Fibroblast of lung (primary cell): ENCODE measurements around the gene KPNA6. TPM values are rescaled to one million over a fixed set of nuclear protein-coding genes. Genes with fewer than 3 reads are reported as not detected.

Experiments
- DNase-seq, 2 donors: peaks; one replicate each; pipeline versions ENCODE4 v3.0.0 to v3.0.0-alpha.2; 2010; ENCODE audit warnings: low read depth in 2 of 2
- H2AFZ ChIP-seq: 2 replicates; pipeline ENCODE4 v1.5.1; 2012; ENCODE audit warnings: low read length, control low read depth, inconsistent platforms
- H3K27ac ChIP-seq: 2 replicates; pipeline ENCODE4 v1.5.1; 2011; ENCODE audit warnings: low read length, control low read depth; ENCODE audit not compliant: insufficient read depth
- H3K27me3 ChIP-seq: 2 replicates; pipeline ENCODE4 v1.5.1; 2011; ENCODE audit warnings: mild to moderate bottlenecking, low read length; ENCODE audit not compliant: control insufficient read depth, insufficient read depth
- H3K36me3 ChIP-seq: 2 replicates; pipeline ENCODE4 v1.5.1; 2011; ENCODE audit warnings: low read length; ENCODE audit not compliant: control insufficient read depth, insufficient read depth
- H3K4me1 ChIP-seq: 2 replicates; pipeline ENCODE4 v1.5.1; 2011; ENCODE audit warnings: low read length; ENCODE audit not compliant: control insufficient read depth, insufficient read depth; ENCODE audit errors: extremely low read depth
- H3K4me2 ChIP-seq: 2 replicates; pipeline ENCODE4 v1.5.1; 2011; ENCODE audit warnings: low read length, control low read depth; ENCODE audit not compliant: insufficient read depth; ENCODE audit errors: extremely low read depth
- H3K4me3 ChIP-seq, 4 experiments: fragments of 200-600 bp in 1 of 4; sonication (generic) in 1 of 4; replicated peaks in 1 of 4; 2 replicates each; pipeline ENCODE4 v1.5.1; 2011 to 2016; ENCODE audit warnings: low read length in 4 of 4, low read depth in 3 of 4, mild to moderate bottlenecking in 3 of 4, control low read depth in 2 of 4, inconsistent platforms in 1 of 4, mixed read lengths in 1 of 4; ENCODE audit not compliant: insufficient read depth in 1 of 4; ENCODE audit errors: control extremely low read depth in 1 of 4
- H3K79me2 ChIP-seq: 2 replicates; pipeline ENCODE4 v1.5.1; 2012; ENCODE audit warnings: mild to moderate bottlenecking, low read length, inconsistent platforms; ENCODE audit not compliant: control insufficient read depth, insufficient read depth
- H3K9ac ChIP-seq: 2 replicates; pipeline ENCODE4 v1.5.1; 2011; ENCODE audit warnings: mild to moderate bottlenecking, low read length, control low read depth; ENCODE audit not compliant: insufficient read depth
- H3K9me3 ChIP-seq: 2 replicates; pipeline ENCODE4 v1.5.1; 2012; ENCODE audit warnings: low read depth, low read length; ENCODE audit not compliant: control insufficient read depth, insufficient read depth
- H4K20me1 ChIP-seq: 2 replicates; pipeline ENCODE4 v1.5.1; 2011; ENCODE audit warnings: low read length; ENCODE audit not compliant: control insufficient read depth, insufficient read depth; ENCODE audit errors: extremely low read depth
- EZH2 ChIP-seq: IDR thresholded peaks from 2 replicates; pipeline ENCODE4 v1.5.1; 2012; ENCODE audit warnings: low read length, control low read depth, mild to moderate bottlenecking; ENCODE audit errors: missing control alignments
- polyA plus RNA-seq, 2 donors: library from polyadenylated mRNA; depleted of rRNA in 1 of 2; stranded (reverse) in 1 of 2; unstranded in 1 of 2; fragments of >200 nt; gene quantifications; 2 replicates each; pipeline ENCODE4 v1.2.1, GENCODE V29; 2011 to 2012; ENCODE audit warnings: missing spikeins in 1 of 2
- total RNA-seq: library from RNA; depleted of rRNA; stranded (reverse); fragments of >200 nt; gene quantifications from 2 replicates; pipeline ENCODE4 v1.2.1, GENCODE V29; 2014
- TF ChIP-seq, protein P1 (sequence below), 2 donors: IDR thresholded peaks in 1 of 2; conservative IDR thresholded peaks in 1 of 2; 1 replicate in 1 of 2; 2 replicates in 1 of 2; pipeline ENCODE4 v1.5.1; 2011 to 2012; ENCODE audit warnings: low read length in 2 of 2, control low read depth in 1 of 2, inconsistent platforms in 1 of 2, low read depth in 1 of 2, mild to moderate bottlenecking in 1 of 2

The KPNA6 gene
- total and polyA plus RNA-seq, 2 donors (not counting 1 experiment from before 2014, with no cell fraction given): 40.1 to 48.5 TPM

- Histone ChIP-seq H4K20me1 (no peaks in the 10 kb centered on the region), H3K9me3 (no peaks in the 10 kb centered on the region), H2AFZ (no peak overlapping the region), H3K4me2 (no peak overlapping the region), H3K27ac (no peak overlapping the region), H3K79me2 (no peaks in the 10 kb centered on the region), H3K27me3 (no peaks in the 10 kb centered on the region), H3K36me3 (peaks cover 5% of the 10 kb centered on the region), H3K4me1 (peaks cover 7% of the 10 kb centered on the region), H3K4me3 (no peak overlapping the region), H3K9ac (no peak overlapping the region)
- TF ChIP-seq EZH2: no peak
- TF ChIP-seq, protein P1, sequence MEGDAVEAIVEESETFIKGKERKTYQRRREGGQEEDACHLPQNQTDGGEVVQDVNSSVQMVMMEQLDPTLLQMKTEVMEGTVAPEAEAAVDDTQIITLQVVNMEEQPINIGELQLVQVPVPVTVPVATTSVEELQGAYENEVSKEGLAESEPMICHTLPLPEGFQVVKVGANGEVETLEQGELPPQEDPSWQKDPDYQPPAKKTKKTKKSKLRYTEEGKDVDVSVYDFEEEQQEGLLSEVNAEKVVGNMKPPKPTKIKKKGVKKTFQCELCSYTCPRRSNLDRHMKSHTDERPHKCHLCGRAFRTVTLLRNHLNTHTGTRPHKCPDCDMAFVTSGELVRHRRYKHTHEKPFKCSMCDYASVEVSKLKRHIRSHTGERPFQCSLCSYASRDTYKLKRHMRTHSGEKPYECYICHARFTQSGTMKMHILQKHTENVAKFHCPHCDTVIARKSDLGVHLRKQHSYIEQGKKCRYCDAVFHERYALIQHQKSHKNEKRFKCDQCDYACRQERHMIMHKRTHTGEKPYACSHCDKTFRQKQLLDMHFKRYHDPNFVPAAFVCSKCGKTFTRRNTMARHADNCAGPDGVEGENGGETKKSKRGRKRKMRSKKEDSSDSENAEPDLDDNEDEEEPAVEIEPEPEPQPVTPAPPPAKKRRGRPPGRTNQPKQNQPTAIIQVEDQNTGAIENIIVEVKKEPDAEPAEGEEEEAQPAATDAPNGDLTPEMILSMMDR (conservative IDR thresholded peaks at IDR 0.05 in 1 of 2, IDR thresholded peaks at IDR 0.05 in 1 of 2; ENCODE audit: low read depth in 1 of 2, low read length in 2 of 2): no peak
- no peak for DNase-seq
Measured at GRCh38 chr1:32100359-32100758, 7.5 kb upstream of the KPNA6 start.

DNA sequence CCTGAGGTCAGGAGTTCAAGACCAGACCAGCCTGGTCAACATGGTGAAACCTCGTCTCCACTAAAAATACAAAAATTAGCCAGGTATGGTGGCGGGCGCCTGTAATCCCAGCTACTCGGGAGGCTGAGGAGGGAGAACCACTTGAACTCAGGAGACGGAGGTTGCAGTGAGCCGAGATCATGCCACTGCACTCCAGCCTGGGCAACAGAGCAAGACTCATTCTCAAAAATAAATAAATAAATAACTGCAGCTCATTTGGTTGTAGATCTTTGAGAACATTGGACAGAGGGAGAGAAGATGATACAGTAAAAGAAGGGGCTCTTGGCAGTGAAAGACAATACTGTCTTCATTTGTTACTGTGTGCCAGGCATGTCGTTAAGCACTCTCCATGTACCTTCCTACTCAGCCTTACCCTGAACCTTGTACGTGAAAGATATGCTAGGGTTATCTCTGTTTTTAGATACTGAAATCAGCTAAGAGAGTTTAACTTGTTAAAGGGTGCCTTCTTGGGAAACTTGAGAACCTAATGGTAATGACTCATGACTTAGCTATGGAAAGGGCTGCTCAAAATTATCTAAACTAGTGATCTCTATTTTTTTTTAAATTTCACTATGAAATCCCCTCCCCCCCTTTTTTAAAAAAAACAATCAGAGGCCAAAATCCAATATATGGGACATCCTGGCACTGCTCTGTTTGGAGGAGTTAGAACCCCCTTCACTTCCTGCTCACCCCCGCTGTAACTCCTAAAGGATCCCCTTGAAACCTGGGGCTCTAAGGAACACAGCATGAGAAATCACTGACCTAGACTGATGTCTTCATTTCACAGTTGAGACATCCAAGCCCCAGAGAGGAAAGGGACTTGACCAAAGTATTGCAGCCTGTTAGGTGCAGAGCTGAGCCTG, 6.8 kb upstream of the KPNA6 start:
- Histone ChIP-seq H3K9ac (no peak overlapping the region), H4K20me1 (no peaks in the 10 kb centered on the region), H2AFZ (no peak overlapping the region), H3K4me1 (peaks cover 7% of the 10 kb centered on the region), H3K36me3 (peaks cover 5% of the 10 kb centered on the region), H3K9me3 (no peaks in the 10 kb centered on the region), H3K4me3 (no peak overlapping the region), H3K27me3 (no peaks in the 10 kb centered on the region), H3K79me2 (no peaks in the 10 kb centered on the region), H3K27ac (peak overlapping the region; percentile 8), H3K4me2 (no peak overlapping the region)
- peak; percentile 66 to 74 for DNase-seq
- TF ChIP-seq, protein P1 (conservative IDR thresholded peaks at IDR 0.05 in 1 of 2, IDR thresholded peaks at IDR 0.05 in 1 of 2; ENCODE audit: low read depth in 1 of 2, low read length in 2 of 2): no peak
- no peak for TF ChIP-seq EZH2

- Histone ChIP-seq H3K4me1 (peaks cover 8% of the 10 kb centered on the region), H3K4me3 (no peak overlapping the region), H3K79me2 (peaks cover 12% of the 10 kb centered on the region), H3K4me2 (no peak overlapping the region), H3K9ac (no peak overlapping the region), H3K27me3 (no peaks in the 10 kb centered on the region), H3K9me3 (no peaks in the 10 kb centered on the region), H2AFZ (no peak overlapping the region), H3K27ac (no peak overlapping the region), H3K36me3 (peaks cover 3% of the 10 kb centered on the region), H4K20me1 (no peaks in the 10 kb centered on the region)
- DNase-seq: no peak
- TF ChIP-seq, protein P1 (conservative IDR thresholded peaks at IDR 0.05 in 1 of 2, IDR thresholded peaks at IDR 0.05 in 1 of 2; ENCODE audit: low read depth in 1 of 2, low read length in 2 of 2): no peak
- no peak for TF ChIP-seq EZH2
Measured at GRCh38 chr1:32104127-32104526, 3.7 kb upstream of the KPNA6 start.
